KMS-11 (cell line): ENCODE results near the gene COBL.

Experiments
- H2AFZ ChIP-seq: fragments of 200-600 bp; sonication (generic); 2 replicates; pipeline ENCODE4 v1.6.1; 2016; ENCODE audit warnings: antibody characterized with exemption, mixed run types, low read depth
- H3K27ac ChIP-seq: fragments of 200-600 bp; sonication (generic); 2 replicates; pipeline ENCODE4 v1.6.1; 2016; ENCODE audit warnings: mild to moderate bottlenecking, mixed run types
- H3K27me3 ChIP-seq: fragments of 200-600 bp; sonication (generic); 2 replicates; pipeline ENCODE4 v1.6.1; 2017; ENCODE audit warnings: mild to moderate bottlenecking, low read depth, mixed run types, moderate library complexity; ENCODE audit not compliant: insufficient read depth
- H3K36me3 ChIP-seq: fragments of 200-600 bp; sonication (generic); 2 replicates; pipeline ENCODE4 v1.6.1; 2017; ENCODE audit warnings: mild to moderate bottlenecking, mixed run types; ENCODE audit not compliant: insufficient read depth
- H3K4me1 ChIP-seq: fragments of 200-600 bp; sonication (generic); 2 replicates; pipeline ENCODE4 v1.6.1; 2016; ENCODE audit warnings: mild to moderate bottlenecking, low read depth, mixed run types; ENCODE audit not compliant: poor library complexity, severe bottlenecking
- H3K4me2 ChIP-seq: fragments of 200-600 bp; sonication (generic); 2 replicates; pipeline ENCODE4 v1.7.0; 2016; ENCODE audit warnings: mild to moderate bottlenecking, mixed run types
- H3K4me3 ChIP-seq: fragments of 200-600 bp; sonication (generic); IDR thresholded peaks from 2 replicates; pipeline ENCODE4 v1.6.1; 2017; ENCODE audit warnings: low read depth, low read length, mixed read lengths; ENCODE audit not compliant: insufficient read depth
- H3K79me2 ChIP-seq: fragments of 200-600 bp; sonication (generic); 2 replicates; pipeline ENCODE4 v1.6.1; 2016; ENCODE audit warnings: low read depth, mixed run types; ENCODE audit not compliant: insufficient read depth
- H3K9ac ChIP-seq: fragments of 200-600 bp; sonication (generic); 2 replicates; pipeline ENCODE4 v1.6.1; 2016; ENCODE audit warnings: mild to moderate bottlenecking, mixed run types
- H4K20me1 ChIP-seq: fragments of 200-600 bp; sonication (generic); 2 replicates; pipeline ENCODE4 v1.6.1; 2016; ENCODE audit warnings: mild to moderate bottlenecking, mixed run types; ENCODE audit not compliant: insufficient read depth
- TF ChIP-seq, protein P1 (sequence below): fragments of 200-600 bp; sonication (generic); conservative IDR thresholded peaks from 2 replicates; pipeline ENCODE4 v1.6.1; 2017; ENCODE audit warnings: low read depth, mild to moderate bottlenecking, antibody characterized with exemption, low read length, moderate library complexity, mixed read lengths

COBL gene

GRCh38 chr7:51054231-51054630 lies 262.4 kb downstream of the COBL start:
- H3K9ac ChIP-seq = no peak overlapping the region
- no peak overlapping the region for H3K4me2 ChIP-seq
- no peaks in the 10 kb centered on the region for H3K36me3 ChIP-seq
- no peak overlapping the region for H2AFZ ChIP-seq
- H3K27ac ChIP-seq = no peak overlapping the region
- H3K27me3 ChIP-seq = no peaks in the 10 kb centered on the region
- no peak overlapping the region for H3K4me3 ChIP-seq
- TF ChIP-seq, protein P1, sequence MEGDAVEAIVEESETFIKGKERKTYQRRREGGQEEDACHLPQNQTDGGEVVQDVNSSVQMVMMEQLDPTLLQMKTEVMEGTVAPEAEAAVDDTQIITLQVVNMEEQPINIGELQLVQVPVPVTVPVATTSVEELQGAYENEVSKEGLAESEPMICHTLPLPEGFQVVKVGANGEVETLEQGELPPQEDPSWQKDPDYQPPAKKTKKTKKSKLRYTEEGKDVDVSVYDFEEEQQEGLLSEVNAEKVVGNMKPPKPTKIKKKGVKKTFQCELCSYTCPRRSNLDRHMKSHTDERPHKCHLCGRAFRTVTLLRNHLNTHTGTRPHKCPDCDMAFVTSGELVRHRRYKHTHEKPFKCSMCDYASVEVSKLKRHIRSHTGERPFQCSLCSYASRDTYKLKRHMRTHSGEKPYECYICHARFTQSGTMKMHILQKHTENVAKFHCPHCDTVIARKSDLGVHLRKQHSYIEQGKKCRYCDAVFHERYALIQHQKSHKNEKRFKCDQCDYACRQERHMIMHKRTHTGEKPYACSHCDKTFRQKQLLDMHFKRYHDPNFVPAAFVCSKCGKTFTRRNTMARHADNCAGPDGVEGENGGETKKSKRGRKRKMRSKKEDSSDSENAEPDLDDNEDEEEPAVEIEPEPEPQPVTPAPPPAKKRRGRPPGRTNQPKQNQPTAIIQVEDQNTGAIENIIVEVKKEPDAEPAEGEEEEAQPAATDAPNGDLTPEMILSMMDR = no peak
- H4K20me1 ChIP-seq = no peaks in the 10 kb centered on the region
- H3K79me2 ChIP-seq = no peaks in the 10 kb centered on the region
- H3K4me1 ChIP-seq = no peaks in the 10 kb centered on the region

- Histone ChIP-seq H3K27ac (no peak overlapping the region), H2AFZ (no peak overlapping the region), H3K4me1 (no peaks in the 10 kb centered on the region), H4K20me1 (no peaks in the 10 kb centered on the region), H3K9ac (no peak overlapping the region), H3K4me3 (no peak overlapping the region), H3K36me3 (no peaks in the 10 kb centered on the region), H3K27me3 (no peaks in the 10 kb centered on the region), H3K79me2 (no peaks in the 10 kb centered on the region), H3K4me2 (no peak overlapping the region)
- TF ChIP-seq, protein P1 = no peak
Observed at GRCh38 chr7:51053160-51053925, 263.3 kb downstream of the COBL start.

- TF ChIP-seq, protein P1 = no peak
- no peak overlapping the region for H3K9ac ChIP-seq
- H3K27ac ChIP-seq = no peak overlapping the region
- no peaks in the 10 kb centered on the region for H3K36me3 ChIP-seq
- H3K79me2 ChIP-seq = no peaks in the 10 kb centered on the region
- no peak overlapping the region for H2AFZ ChIP-seq
- no peak overlapping the region for H3K4me2 ChIP-seq
- H3K4me1 ChIP-seq = no peaks in the 10 kb centered on the region
- H3K27me3 ChIP-seq = no peaks in the 10 kb centered on the region
- no peak overlapping the region for H3K4me3 ChIP-seq
- no peaks in the 10 kb centered on the region for H4K20me1 ChIP-seq
Observed at GRCh38 chr7:51046482-51046881, 270.1 kb downstream of the COBL start.

GRCh38 chr7:51046103-51046466 lies 270.5 kb downstream of the COBL start:
- H2AFZ ChIP-seq = no peak overlapping the region
- H3K79me2 ChIP-seq = no peaks in the 10 kb centered on the region
- H3K27ac ChIP-seq = no peak overlapping the region
- no peaks in the 10 kb centered on the region for H3K27me3 ChIP-seq
- no peak overlapping the region for H3K4me3 ChIP-seq
- no peak overlapping the region for H3K4me2 ChIP-seq
- no peak overlapping the region for H3K9ac ChIP-seq
- no peaks in the 10 kb centered on the region for H3K4me1 ChIP-seq
- no peaks in the 10 kb centered on the region for H3K36me3 ChIP-seq
- H4K20me1 ChIP-seq = no peaks in the 10 kb centered on the region
- TF ChIP-seq, protein P1 = no peak
